Neuron (in vitro differentiated cells): ENCODE results near the gene SLIT3.

Experiments
- H2AFZ ChIP-seq: one replicate; pipeline ENCODE4 v1.6.1; 2013; ENCODE audit warnings: low read depth, mild to moderate bottlenecking, inconsistent platforms, low read length, moderate library complexity
- H3K27me3 ChIP-seq: one replicate; pipeline ENCODE4 v1.6.1; 2013; ENCODE audit warnings: low read length; ENCODE audit not compliant: insufficient read depth
- H3K36me3 ChIP-seq: one replicate; pipeline ENCODE4 v1.6.1; 2013; ENCODE audit warnings: low read length; ENCODE audit not compliant: insufficient read depth
- H3K4me1 ChIP-seq: one replicate; pipeline ENCODE4 v1.6.1; 2013; ENCODE audit warnings: low read length; ENCODE audit not compliant: insufficient read depth
- H3K4me3 ChIP-seq: 2 replicates; pipeline ENCODE4 v1.5.1; 2013; ENCODE audit warnings: mild to moderate bottlenecking, low read length, moderate library complexity
- H3K9me3 ChIP-seq: one replicate; pipeline ENCODE4 v1.6.1; 2013; ENCODE audit warnings: low read length

SLIT3 gene

GRCh38 chr5:168663276-168664004 lies 637.5 kb downstream of the SLIT3 start:
- Histone ChIP-seq H3K27me3 (no peaks in the 10 kb centered on the region), H3K9me3 (no peaks in the 10 kb centered on the region), H3K4me3 (no peak overlapping the region)

DNA sequence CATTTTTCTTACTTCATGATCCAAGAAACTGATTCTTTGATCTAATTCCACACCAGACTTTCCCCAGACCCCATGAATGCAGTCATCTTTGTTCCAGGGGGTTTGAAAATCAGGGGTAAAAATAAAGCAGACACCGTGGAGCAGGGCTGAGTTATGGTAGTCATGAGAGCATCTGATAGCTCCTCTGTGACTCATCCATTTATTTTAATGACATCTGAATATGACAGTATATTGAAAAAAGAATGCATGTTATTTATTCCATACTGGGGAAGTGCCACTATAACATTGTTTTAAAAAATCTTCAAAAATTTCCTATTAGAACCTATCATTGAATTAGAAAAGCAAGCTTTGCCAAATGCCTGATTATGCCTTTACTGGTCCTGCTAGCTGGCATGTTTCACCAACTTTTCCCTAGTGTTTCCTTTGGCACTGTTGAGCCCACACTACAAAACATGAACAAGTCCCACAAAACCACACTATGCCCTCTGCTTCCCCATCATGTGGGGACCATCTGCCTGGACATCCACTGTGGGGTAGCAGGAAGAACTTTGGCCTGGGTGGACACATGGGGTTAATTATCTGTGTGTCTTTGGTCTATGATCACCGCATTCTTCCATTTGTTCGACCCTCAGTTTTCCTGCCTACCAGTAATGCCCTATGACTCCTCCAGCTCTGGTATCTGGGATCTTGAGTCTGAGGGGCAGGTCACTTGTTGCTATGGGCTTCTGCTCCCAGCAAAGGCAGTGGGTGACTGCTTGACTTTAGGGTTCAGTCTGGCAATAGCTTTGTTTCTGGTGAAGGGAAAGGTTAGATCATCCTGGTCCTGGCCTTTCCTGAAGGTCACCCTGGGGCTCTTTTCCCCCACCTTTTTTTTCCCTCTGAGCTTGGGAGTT lies 639.1 kb downstream of the SLIT3 start:
- Histone ChIP-seq H3K4me1 (no peaks in the 10 kb centered on the region), H2AFZ (no peak overlapping the region), H3K4me3 (no peak overlapping the region), H3K36me3 (no peaks in the 10 kb centered on the region), H3K27me3 (no peaks in the 10 kb centered on the region), H3K9me3 (no peaks in the 10 kb centered on the region)

More at GRCh38 chr5:168663276-168664004, 637.5 kb downstream of the SLIT3 start:
- Histone ChIP-seq H3K36me3 (no peaks in the 10 kb centered on the region), H3K4me1 (no peaks in the 10 kb centered on the region), H2AFZ (no peak overlapping the region)

DNA sequence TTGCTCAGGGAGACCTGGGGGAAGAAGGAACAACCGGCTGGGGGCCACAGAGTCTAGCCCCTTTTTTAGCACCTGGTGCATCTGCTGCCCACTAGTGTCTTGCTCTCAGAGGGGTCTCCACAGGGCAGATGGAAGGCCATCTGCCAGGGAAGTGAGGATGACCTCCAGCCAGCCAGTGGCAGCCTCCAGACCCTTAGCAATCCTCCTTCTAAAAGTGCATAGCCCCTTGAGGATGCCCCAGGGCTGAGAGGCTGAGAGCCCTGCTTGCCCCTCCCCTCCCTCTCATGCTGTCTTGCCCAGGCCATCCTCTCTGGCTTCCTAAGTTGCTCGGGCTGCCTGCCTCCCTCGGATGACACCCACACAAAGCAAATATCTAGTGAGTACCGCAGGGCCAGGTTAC lies 640.2 kb downstream of the SLIT3 start:
- Histone ChIP-seq H3K36me3 (no peaks in the 10 kb centered on the region), H3K9me3 (no peaks in the 10 kb centered on the region), H3K4me1 (no peaks in the 10 kb centered on the region), H2AFZ (no peak overlapping the region), H3K27me3 (no peaks in the 10 kb centered on the region), H3K4me3 (no peak overlapping the region)

DNA sequence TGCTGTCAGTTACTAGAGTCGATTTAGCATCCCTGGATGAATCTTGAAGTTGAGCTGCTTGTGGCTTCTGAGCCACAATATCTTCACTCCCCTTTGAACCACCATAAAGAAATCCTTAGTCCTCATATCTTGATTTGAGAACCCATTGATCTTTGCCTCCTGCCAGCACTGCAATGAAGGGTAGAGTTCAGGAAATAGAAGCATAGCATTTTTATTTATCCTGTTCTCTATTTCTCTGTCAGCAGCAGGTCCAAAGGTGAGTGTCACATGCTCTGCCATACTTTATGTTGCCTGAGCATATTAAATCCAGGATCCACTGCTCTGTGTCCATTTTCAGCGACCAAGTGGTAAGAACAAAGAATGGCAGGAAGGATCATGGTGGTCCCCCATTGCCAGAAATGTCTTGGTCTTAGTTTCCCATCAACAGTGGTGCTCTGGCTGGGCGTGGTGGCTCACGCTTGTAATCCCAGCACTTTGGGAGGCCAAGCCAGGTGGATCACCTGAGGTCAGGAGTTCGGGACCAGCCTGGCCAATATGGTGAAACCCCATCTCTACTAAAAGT lies 641.6 kb downstream of the SLIT3 start:
- Histone ChIP-seq H2AFZ (no peak overlapping the region), H3K4me1 (no peaks in the 10 kb centered on the region), H3K4me3 (no peak overlapping the region), H3K36me3 (no peaks in the 10 kb centered on the region), H3K27me3 (no peaks in the 10 kb centered on the region), H3K9me3 (no peaks in the 10 kb centered on the region)

GRCh38 chr5:168658394-168658793 lies 642.5 kb downstream of the SLIT3 start:
- no peaks in the 10 kb centered on the region for H3K36me3 ChIP-seq
- H3K4me3 ChIP-seq, result no peak overlapping the region

DNA sequence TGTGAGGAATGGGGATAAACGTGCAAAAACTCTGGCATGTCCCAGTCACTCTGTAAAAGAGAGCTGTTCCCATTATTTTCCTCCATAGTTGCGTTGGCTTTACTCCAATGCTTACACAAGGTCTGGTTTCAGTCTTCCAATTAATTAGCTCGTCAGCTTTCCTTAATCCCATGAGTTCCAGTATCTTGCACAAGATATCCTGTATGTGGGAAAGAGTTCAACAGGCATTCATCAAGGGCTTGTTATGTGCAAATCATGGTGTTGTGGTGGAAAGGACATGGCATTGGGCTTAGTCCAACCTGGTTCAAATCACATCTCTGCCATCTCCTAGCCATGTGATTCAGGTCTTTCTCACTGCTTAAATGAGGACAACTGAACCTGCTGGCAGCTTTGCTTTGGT lies 644.3 kb downstream of the SLIT3 start:
- Histone ChIP-seq H3K4me3 (no peak overlapping the region), H3K27me3 (peaks cover 3% of the 10 kb centered on the region), H3K4me1 (peaks cover 4% of the 10 kb centered on the region), H3K9me3 (no peaks in the 10 kb centered on the region), H3K36me3 (no peaks in the 10 kb centered on the region), H2AFZ (no peak overlapping the region)

More at GRCh38 chr5:168658394-168658793, 642.5 kb downstream of the SLIT3 start:
- no peaks in the 10 kb centered on the region for H3K9me3 ChIP-seq
- H3K27me3 ChIP-seq, result no peaks in the 10 kb centered on the region
- peaks cover 2% of the 10 kb centered on the region for H3K4me1 ChIP-seq
- H2AFZ ChIP-seq, result no peak overlapping the region

DNA sequence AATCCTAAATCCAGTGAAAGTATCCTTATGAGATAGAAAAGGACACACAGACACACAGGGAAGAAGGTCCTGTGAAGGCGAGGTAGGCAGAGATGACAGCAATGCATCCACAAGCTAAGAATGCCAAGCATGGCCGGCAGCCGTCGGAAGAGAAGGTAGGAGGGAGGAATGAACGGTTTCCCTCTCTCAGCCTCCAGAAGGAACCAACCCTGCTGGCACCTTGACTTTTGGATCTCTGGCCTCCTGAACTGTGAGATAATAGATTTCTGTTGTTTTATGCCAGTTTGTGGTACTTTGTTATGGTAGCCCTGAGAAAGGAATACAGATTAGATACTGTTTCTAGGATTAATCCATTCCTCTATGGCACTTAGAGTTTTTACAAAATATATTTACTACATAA lies 645.6 kb downstream of the SLIT3 start:
- Histone ChIP-seq H2AFZ (no peak overlapping the region), H3K9me3 (no peaks in the 10 kb centered on the region), H3K27me3 (peaks cover 3% of the 10 kb centered on the region), H3K4me1 (peaks cover 4% of the 10 kb centered on the region), H3K4me3 (no peak overlapping the region), H3K36me3 (no peaks in the 10 kb centered on the region)

DNA sequence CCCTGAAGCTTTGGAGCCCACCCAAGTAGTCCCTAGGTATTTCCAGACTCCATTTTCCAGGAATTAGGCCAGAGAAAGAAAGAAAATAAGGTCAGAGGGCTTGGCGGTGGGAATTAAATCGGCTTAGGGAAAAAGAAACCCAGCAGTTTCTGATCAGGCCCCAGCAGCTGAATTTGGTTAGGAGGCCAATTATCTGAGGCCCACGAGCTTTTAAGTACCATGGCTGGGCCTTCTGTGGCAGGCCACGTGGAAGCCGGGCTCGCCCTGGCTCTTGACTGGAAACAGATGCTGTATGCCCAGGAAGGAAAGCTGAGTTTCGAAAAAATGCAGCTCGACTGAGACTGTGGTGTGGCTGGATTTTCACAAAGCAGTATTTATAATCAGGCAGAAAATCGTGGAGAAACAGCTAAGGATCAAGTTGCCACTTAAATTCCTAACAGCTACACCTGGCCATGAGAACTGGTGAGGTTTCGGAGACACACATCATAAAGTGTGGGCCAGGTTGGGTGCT lies 646.7 kb downstream of the SLIT3 start:
- Histone ChIP-seq H3K4me1 (peaks cover 4% of the 10 kb centered on the region), H3K4me3 (no peak overlapping the region), H3K9me3 (no peaks in the 10 kb centered on the region), H3K36me3 (no peaks in the 10 kb centered on the region), H3K27me3 (peaks cover 5% of the 10 kb centered on the region), H2AFZ (no peak overlapping the region)

- Histone ChIP-seq H3K36me3 (no peaks in the 10 kb centered on the region), H2AFZ (no peak overlapping the region), H3K4me3 (no peak overlapping the region), H3K27me3 (peaks cover 5% of the 10 kb centered on the region), H3K4me1 (peaks cover 4% of the 10 kb centered on the region), H3K9me3 (no peaks in the 10 kb centered on the region)
Measured at GRCh38 chr5:168653626-168654025, 647.3 kb downstream of the SLIT3 start.

GRCh38 chr5:168651648-168652047 lies 649.3 kb downstream of the SLIT3 start:
- H2AFZ ChIP-seq, result no peak overlapping the region

DNA sequence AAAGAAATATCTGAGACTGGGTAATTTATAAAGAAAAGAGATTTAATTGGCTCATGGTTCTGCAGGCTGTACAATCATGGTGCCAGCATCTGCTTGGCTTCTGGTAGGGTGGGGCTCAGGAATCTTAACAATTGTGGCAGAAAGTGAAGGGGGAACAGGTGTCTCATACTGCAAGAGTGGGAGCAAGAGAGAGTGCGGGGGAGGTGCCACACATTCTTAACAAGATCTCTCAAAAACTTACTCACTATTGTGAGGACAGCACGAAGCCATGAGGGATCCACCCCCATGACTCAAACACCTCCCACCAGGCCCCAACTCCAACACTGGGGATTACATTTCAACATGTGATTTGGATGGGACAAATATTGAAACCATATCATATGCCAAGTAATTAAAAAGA lies 651.6 kb downstream of the SLIT3 start:
- Histone ChIP-seq H3K27me3 (peaks cover 5% of the 10 kb centered on the region), H3K4me1 (peaks cover 4% of the 10 kb centered on the region), H3K36me3 (no peaks in the 10 kb centered on the region), H2AFZ (no peak overlapping the region), H3K4me3 (no peak overlapping the region), H3K9me3 (no peaks in the 10 kb centered on the region)

More at GRCh38 chr5:168651648-168652047, 649.3 kb downstream of the SLIT3 start:
- no peaks in the 10 kb centered on the region for H3K36me3 ChIP-seq
- peaks cover 4% of the 10 kb centered on the region for H3K4me1 ChIP-seq
- peaks cover 5% of the 10 kb centered on the region for H3K27me3 ChIP-seq
- H3K4me3 ChIP-seq, result no peak overlapping the region
- H3K9me3 ChIP-seq, result no peaks in the 10 kb centered on the region

DNA sequence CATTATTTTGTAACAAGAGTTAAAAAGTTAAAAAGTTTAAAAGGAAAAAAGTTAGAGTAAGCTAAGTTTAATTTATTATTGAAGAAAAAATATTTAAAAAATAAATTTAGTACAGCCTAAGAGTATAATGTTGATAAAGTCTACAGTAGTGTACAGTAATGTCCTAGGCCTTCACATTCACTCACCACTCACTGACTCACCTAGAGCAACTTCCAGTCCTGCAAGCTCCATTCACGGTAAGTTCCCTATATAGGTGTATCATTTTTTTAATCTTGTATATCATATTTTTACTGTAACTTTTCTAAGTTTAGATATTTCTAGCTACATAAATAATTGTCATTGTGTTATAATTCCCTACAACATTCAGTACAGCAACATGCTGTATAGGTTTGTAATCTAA lies 652.4 kb downstream of the SLIT3 start:
- Histone ChIP-seq H2AFZ (no peak overlapping the region), H3K9me3 (no peaks in the 10 kb centered on the region), H3K36me3 (no peaks in the 10 kb centered on the region), H3K4me1 (peaks cover 4% of the 10 kb centered on the region), H3K27me3 (peaks cover 5% of the 10 kb centered on the region), H3K4me3 (no peak overlapping the region)

DNA sequence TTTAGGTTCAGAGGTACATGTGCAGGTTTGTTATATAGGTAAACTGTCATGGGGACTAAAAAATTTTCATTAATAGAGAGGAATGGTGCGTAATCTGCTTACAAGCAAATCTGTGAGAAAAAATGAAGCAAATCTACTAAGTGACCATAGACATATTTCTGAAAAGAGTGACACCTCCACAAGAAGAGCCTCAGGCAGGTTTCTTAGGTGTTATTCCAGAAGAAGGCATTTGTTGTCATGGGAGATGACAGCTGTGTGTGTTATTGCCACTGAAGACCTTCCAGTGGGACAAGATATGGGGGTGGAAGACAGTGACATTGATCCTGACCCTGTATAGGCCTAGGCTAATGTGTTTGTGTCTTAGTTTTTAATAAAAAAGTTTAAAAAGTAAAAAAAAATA lies 652.9 kb downstream of the SLIT3 start:
- H3K4me1 ChIP-seq, result no peaks in the 10 kb centered on the region
- H3K36me3 ChIP-seq, result no peaks in the 10 kb centered on the region
- H3K9me3 ChIP-seq, result no peaks in the 10 kb centered on the region
- no peak overlapping the region for H2AFZ ChIP-seq
- no peak overlapping the region for H3K4me3 ChIP-seq
- peaks cover 5% of the 10 kb centered on the region for H3K27me3 ChIP-seq
